Uterus (tissue), 4 donors: ENCODE data around the gene UCP3. TPM values are rescaled to one million over a fixed set of nuclear protein-coding genes. Genes with fewer than 3 reads are reported as not detected.

Experiments
- DNase-seq, 2 donors: peaks; one replicate each; pipeline ENCODE4 v3.0.0-alpha.2; 2019 to 2020
- H3K27ac ChIP-seq, 2 donors: fragments of 200-600 bp; sonication (generic); 1 replicate in 1 of 2; 2 replicates in 1 of 2; pipeline ENCODE4 v1.5.1; 2016 to 2018
- H3K27me3 ChIP-seq, 2 donors: fragments of 200-600 bp; sonication (generic); one replicate each; pipeline ENCODE4 v1.5.1; 2018 to 2019; ENCODE audit warnings: control low read depth in 1 of 2
- H3K36me3 ChIP-seq, 2 donors: fragments of 200-600 bp; sonication (generic); one replicate each; pipeline ENCODE4 v1.5.1; 2019; ENCODE audit warnings: control low read depth in 1 of 2
- H3K4me1 ChIP-seq, 2 donors: fragments of 200-600 bp; sonication (generic); one replicate each; pipeline ENCODE4 v1.5.1; 2018 to 2019; ENCODE audit warnings: control low read depth in 1 of 2
- H3K4me3 ChIP-seq, 2 donors: fragments of 200-600 bp; sonication (generic); 1 replicate in 1 of 2; 2 replicates in 1 of 2; pipeline ENCODE4 v1.5.1; 2018 to 2019; ENCODE audit warnings: mild to moderate bottlenecking in 1 of 2
- H3K9me3 ChIP-seq, 2 donors: fragments of 200-600 bp; sonication (generic); one replicate each; pipeline ENCODE4 v1.5.1; 2019; ENCODE audit warnings: control low read depth in 1 of 2
- POLR2A ChIP-seq, 2 donors: fragments of 450-650 bp; IDR thresholded peaks; one replicate each; pipeline ENCODE4 v1.6.1; 2016; ENCODE audit warnings: antibody characterized with exemption in 2 of 2, mild to moderate bottlenecking in 1 of 2, moderate library complexity in 1 of 2
- intact Hi-C: fragments of 100-400 bp; cut with DNase I; formaldehyde crosslinking; loops from one replicate; pipeline ENCODE4 v1.15.1; 2023; ENCODE audit warnings: low total_unique reads
- total RNA-seq, 4 donors: library from RNA; depleted of rRNA in 3 of 4; stranded (reverse); fragments of >200 nt in 3 of 4; gene quantifications; one replicate each; pipeline versions ENCODE4 v1.1.0 to v1.2.4, GENCODE V29; 2014 to 2023
- TF ChIP-seq, protein P1 (sequence below), 4 experiments: fragments of 200-600 bp in 2 of 4; fragments of 450-650 bp in 2 of 4; sonication (generic) in 2 of 4; IDR thresholded peaks; one replicate each; pipeline ENCODE4 v1.5.1; 2016 to 2019; ENCODE audit warnings: antibody characterized with exemption in 4 of 4, mild to moderate bottlenecking in 2 of 4, moderate library complexity in 1 of 4
- donor health status: DM: yes; HTN: yes; CAD: no.

UCP3 gene, protein sequence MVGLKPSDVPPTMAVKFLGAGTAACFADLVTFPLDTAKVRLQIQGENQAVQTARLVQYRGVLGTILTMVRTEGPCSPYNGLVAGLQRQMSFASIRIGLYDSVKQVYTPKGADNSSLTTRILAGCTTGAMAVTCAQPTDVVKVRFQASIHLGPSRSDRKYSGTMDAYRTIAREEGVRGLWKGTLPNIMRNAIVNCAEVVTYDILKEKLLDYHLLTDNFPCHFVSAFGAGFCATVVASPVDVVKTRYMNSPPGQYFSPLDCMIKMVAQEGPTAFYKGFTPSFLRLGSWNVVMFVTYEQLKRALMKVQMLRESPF
- total RNA-seq, result 1 to 10 TPM in 2 of 4 donors, under 1 TPM in 1, not detected in 1; 0.21 to 4.1 (median 1.5) TPM

DNA sequence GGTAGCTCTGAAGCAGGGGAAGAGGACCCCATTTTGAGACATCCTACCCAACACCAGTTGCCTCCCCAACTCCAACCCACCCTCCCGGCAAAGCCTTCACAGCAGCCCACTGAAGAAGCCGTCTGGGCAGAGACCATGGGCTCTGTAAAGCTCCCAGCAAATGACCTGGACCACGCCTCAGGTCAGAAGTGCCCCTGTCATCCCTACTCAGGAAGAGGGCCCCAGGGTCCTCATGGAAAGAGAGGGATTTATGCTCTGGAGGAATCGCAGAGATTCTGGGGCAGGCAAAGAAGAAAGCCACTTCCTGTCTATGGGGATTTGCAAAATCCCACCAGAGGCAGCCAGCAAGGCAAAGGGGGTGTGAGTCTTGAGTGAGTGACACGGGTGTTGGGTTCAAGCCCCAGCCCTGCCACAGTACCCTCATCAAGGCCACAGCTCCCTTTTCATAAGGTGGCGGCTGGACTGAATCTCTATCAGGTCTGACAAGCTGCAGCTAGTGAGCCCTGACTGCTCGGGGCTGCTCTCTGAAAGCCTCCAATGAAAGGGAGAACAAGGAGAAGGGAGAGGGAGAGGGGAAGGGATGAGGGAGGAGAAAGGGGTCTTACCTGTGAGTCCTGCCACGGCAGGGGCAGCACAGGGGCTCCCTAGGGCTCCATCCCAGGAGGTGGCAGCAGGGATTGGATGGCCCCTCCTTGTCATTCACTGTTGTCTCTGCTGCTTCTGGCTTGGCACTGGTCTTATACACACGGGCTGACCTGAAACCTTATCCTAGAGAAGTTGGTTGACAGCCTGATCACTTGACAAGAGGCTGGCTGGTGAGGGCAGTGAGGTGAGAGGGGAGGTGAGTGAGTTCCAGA lies at the start of gene UCP3:
UCP3 (minus strand) TSS at position 713 of the 857 bp plus-strand sequence. CDS start 2,043 bp downstream, outside the sequence.
- intact Hi-C loops, result no loop called here
- no peak within 1 kb of the TSS for H3K27ac ChIP-seq
- no peak within 1 kb of the TSS for H3K4me3 ChIP-seq
- no peak for DNase-seq
- TF ChIP-seq POLR2A (IDR thresholded peaks at IDR 0.05), result no peak
- TF ChIP-seq, protein P1, sequence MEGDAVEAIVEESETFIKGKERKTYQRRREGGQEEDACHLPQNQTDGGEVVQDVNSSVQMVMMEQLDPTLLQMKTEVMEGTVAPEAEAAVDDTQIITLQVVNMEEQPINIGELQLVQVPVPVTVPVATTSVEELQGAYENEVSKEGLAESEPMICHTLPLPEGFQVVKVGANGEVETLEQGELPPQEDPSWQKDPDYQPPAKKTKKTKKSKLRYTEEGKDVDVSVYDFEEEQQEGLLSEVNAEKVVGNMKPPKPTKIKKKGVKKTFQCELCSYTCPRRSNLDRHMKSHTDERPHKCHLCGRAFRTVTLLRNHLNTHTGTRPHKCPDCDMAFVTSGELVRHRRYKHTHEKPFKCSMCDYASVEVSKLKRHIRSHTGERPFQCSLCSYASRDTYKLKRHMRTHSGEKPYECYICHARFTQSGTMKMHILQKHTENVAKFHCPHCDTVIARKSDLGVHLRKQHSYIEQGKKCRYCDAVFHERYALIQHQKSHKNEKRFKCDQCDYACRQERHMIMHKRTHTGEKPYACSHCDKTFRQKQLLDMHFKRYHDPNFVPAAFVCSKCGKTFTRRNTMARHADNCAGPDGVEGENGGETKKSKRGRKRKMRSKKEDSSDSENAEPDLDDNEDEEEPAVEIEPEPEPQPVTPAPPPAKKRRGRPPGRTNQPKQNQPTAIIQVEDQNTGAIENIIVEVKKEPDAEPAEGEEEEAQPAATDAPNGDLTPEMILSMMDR (IDR thresholded peaks at IDR 0.05), result no peak
- no peaks in the 10 kb centered on the region for H3K4me1 ChIP-seq
- H3K27me3 ChIP-seq, result no peaks in the 10 kb centered on the region
- H3K36me3 ChIP-seq, result no peaks in the 10 kb centered on the region
- no peaks in the 10 kb centered on the region for H3K9me3 ChIP-seq

DNA sequence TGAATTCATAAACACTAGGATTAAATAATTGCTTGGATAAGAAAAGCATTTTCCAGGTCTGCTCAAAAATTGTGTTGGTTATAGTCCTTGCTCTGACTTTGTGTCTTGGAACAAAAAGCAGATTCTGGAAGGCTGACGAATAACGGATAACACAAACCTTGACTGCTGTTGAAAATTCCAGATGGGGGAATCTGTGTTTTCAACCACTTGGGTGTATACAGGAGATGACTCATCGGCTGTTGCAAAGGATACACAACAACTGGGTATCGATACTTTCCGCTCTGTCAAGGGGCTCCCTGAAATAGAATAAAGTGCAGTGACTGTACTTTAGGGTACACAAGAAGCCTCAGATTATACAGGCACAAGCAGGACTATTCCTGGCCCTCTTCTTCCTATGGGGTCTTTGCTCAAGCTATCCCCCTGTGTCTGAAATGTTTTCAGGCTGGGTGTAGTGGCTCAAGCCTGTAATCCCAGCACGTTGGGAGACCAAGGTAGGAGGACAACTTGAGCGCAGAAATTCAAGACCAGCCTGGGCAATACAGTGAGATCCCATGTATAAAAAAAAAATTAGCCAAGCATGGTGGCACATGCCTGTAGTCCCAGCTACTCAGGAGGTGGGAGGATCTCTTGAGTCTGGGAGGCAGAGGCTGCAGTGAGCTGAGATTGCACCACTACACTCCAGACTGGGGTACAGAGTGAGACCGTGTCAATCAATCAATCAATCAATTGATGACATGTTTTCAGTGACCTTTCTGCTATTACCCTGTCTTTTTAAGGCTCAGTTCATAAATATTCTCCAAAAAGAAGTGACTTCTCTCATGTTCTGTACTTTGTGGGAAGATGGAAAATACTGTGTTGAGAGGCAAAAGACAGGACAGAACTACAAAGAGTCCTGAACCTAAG lies 48.6 kb upstream of the UCP3 start:
- intact Hi-C loops, result no loop called here
- Histone ChIP-seq H3K4me3 (no peak overlapping the region), H3K9me3 (no peaks in the 10 kb centered on the region), H3K27me3 (no peaks in the 10 kb centered on the region), H3K36me3 (no peaks in the 10 kb centered on the region), H3K27ac (no peak overlapping the region), H3K4me1 (no peaks in the 10 kb centered on the region)
- TF ChIP-seq, protein P1 (IDR thresholded peaks at IDR 0.05), result no peak
- TF ChIP-seq POLR2A (IDR thresholded peaks at IDR 0.05), result no peak
- no peak for DNase-seq

DNA sequence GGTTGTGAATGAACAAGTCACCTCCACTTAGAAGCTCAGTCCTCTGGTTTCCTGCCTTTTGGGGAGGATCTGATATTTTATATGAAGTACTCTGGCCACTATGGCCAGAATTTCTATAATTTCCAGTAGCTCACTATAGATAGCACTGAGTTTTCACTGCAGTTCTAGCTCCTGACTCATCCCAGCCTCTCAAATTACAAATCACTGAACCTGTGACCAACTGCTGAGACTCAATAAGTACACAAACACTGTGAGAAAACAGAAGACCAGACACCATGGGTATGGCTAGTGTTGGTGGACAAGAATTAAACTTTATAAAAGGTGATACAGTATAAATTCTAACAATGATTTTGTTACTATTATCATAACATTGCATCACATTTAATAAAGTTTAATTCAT lies 47.1 kb upstream of the UCP3 start:
- intact Hi-C loops, result no loop called here
- Histone ChIP-seq H3K27me3 (no peaks in the 10 kb centered on the region), H3K36me3 (no peaks in the 10 kb centered on the region), H3K9me3 (no peaks in the 10 kb centered on the region), H3K4me3 (no peak overlapping the region), H3K27ac (no peak overlapping the region), H3K4me1 (no peaks in the 10 kb centered on the region)
- TF ChIP-seq, protein P1 (IDR thresholded peaks at IDR 0.05), result no peak
- TF ChIP-seq POLR2A (IDR thresholded peaks at IDR 0.05), result no peak
- no peak for DNase-seq

DNA sequence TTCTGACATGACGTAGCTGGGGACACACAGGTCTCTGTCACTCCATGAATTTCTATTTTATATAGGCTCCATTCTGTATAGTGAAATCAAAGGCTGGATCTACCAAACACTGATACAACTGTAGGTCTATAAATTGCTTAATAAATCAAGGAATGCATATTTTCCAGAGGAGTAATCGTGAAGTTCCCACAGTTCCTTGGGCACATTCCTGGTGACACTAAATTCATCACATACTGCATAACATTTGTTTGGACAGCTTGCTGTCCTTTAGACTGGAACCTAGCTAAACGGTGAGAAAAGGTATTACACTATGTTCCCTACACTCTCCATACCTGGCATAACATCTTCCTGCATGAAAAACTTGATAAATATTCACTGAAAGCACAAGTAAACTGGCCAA lies 41.6 kb upstream of the UCP3 start:
- H3K27me3 ChIP-seq, result no peaks in the 10 kb centered on the region
- intact Hi-C loops, result no loop called here

More for the DNA sequence above, 41.6 kb upstream of the UCP3 start:
- Histone ChIP-seq H3K4me3 (no peak overlapping the region), H3K4me1 (no peaks in the 10 kb centered on the region), H3K36me3 (no peaks in the 10 kb centered on the region), H3K27ac (no peak overlapping the region), H3K9me3 (no peaks in the 10 kb centered on the region)
- DNase-seq, result no peak
- TF ChIP-seq, protein P1 (IDR thresholded peaks at IDR 0.05), result no peak
- TF ChIP-seq POLR2A (IDR thresholded peaks at IDR 0.05), result no peak
